SK-N-SH (cell line): ENCODE data around the gene ESD. TPM values are rescaled to one million over a fixed set of nuclear protein-coding genes. Genes with fewer than 3 reads are reported as not detected.

Experiments
- CTCF ChIA-PET: fragments of 300-600, 350-600 bp; formaldehyde crosslinking; extraction: SDS; loops from one replicate; lab custom pipeline; 2021; lab: Yijun Ruan, JAX
- POLR2A ChIA-PET: fragments of 350-600 bp; sonication (Branson Sonifier 250); formaldehyde crosslinking; extraction: SDS; loops from one replicate; lab custom pipeline; 2020; ENCODE audit warnings: antibody characterized with exemption, inconsistent platforms; lab: Yijun Ruan, JAX
- DNase-seq: peaks from one replicate; pipeline ENCODE4 v3.0.0; 2012
- H2AFZ ChIP-seq: fragments of 200-600 bp; sonication (generic); 2 replicates; pipeline ENCODE4 v1.8.1; 2016; ENCODE audit warnings: antibody characterized with exemption, mild to moderate bottlenecking, low read depth
- H3F3A ChIP-seq: fragments of 200-600 bp; sonication (generic); replicated peaks from 2 replicates; pipeline ENCODE3; 2016; ENCODE audit warnings: antibody characterized with exemption, mild to moderate bottlenecking; ENCODE audit not compliant: insufficient read depth
- H3K27ac ChIP-seq, 2 experiments: fragments of 200-500 bp in 1 of 2; fragments of 200-600 bp in 1 of 2; sonication (Bioruptor generic) in 1 of 2; sonication (generic), shearing (Covaris generic) in 1 of 2; 2 replicates each; pipeline versions ENCODE4 v1.5.1 to v1.6.1; 2014 to 2016; ENCODE audit warnings: low read depth in 2 of 2, inconsistent platforms in 1 of 2, low read length in 1 of 2, mild to moderate bottlenecking in 1 of 2, mixed read lengths in 1 of 2
- H3K27me3 ChIP-seq: fragments of 200-600 bp; sonication (generic), shearing (Covaris generic); 2 replicates; pipeline ENCODE4 v1.6.1; 2016; ENCODE audit warnings: mixed run types; ENCODE audit not compliant: insufficient read depth
- H3K36me3 ChIP-seq, 2 experiments: fragments of 200-500 bp in 1 of 2; fragments of 200-600 bp in 1 of 2; sonication (Bioruptor generic) in 1 of 2; sonication (generic) in 1 of 2; replicated peaks in 1 of 2; 2 replicates each; pipeline versions ENCODE3 to v1.5.1; 2014 to 2016; ENCODE audit warnings: low read length in 1 of 2, mild to moderate bottlenecking in 1 of 2; ENCODE audit not compliant: insufficient read depth in 2 of 2, control insufficient read depth in 1 of 2
- H3K4me1 ChIP-seq, 2 experiments: fragments of 200-500 bp in 1 of 2; fragments of 200-600 bp in 1 of 2; sonication (Bioruptor generic) in 1 of 2; sonication (generic), shearing (Covaris generic) in 1 of 2; 2 replicates each; pipeline versions ENCODE4 v1.5.1 to v1.6.1; 2014 to 2016; ENCODE audit warnings: low read depth in 1 of 2, low read length in 1 of 2, mixed run types in 1 of 2; ENCODE audit not compliant: insufficient read depth in 2 of 2, control insufficient read depth in 1 of 2
- H3K4me2 ChIP-seq: fragments of 200-600 bp; sonication (generic), shearing (Covaris generic); 2 replicates; pipeline ENCODE4 v1.6.1; 2017; ENCODE audit warnings: mixed run types
- H3K4me3 ChIP-seq, 2 experiments: fragments of 200-500 bp in 1 of 2; fragments of 200-600 bp in 1 of 2; sonication (Bioruptor generic) in 1 of 2; sonication (generic), shearing (Covaris generic) in 1 of 2; 2 replicates each; pipeline versions ENCODE4 v1.5.1 to v1.8.1; 2014 to 2016; ENCODE audit warnings: low read depth in 2 of 2, inconsistent platforms in 1 of 2, low read length in 1 of 2, mild to moderate bottlenecking in 1 of 2, mixed read lengths in 1 of 2, moderate library complexity in 1 of 2
- H3K79me2 ChIP-seq: fragments of 200-600 bp; sonication (generic); 2 replicates; pipeline ENCODE4 v1.8.1; 2017; ENCODE audit warnings: mild to moderate bottlenecking; ENCODE audit not compliant: insufficient read depth
- H3K9ac ChIP-seq: fragments of 200-600 bp; sonication (generic); 2 replicates; pipeline ENCODE4 v1.6.1; 2017; ENCODE audit warnings: mixed run types
- H3K9me2 ChIP-seq: fragments of 200-600 bp; sonication (generic); 2 replicates; pipeline ENCODE4 v1.6.1; 2017; ENCODE audit warnings: mixed run types
- H3K9me3 ChIP-seq: fragments of 200-600 bp; sonication (generic); 2 replicates; pipeline ENCODE4 v1.6.1; 2017; ENCODE audit warnings: mixed run types, mild to moderate bottlenecking, moderate library complexity
- H4K20me1 ChIP-seq: fragments of 200-600 bp; sonication (generic); 2 replicates; pipeline ENCODE4 v1.6.1; 2017; ENCODE audit warnings: mild to moderate bottlenecking, mixed run types; ENCODE audit not compliant: insufficient read depth
- CHD2 ChIP-seq: fragments of 150-350 bp; IDR thresholded peaks from 2 replicates; pipeline ENCODE4 v1.6.1; 2018; ENCODE audit warnings: low read length; ENCODE audit not compliant: partially characterized antibody
- CTCF ChIP-seq: fragments of 200-600 bp; sonication (generic); IDR thresholded peaks from 2 replicates; pipeline ENCODE4 v1.6.1; 2017; ENCODE audit warnings: antibody characterized with exemption, mild to moderate bottlenecking, moderate library complexity
- ELF1 ChIP-seq: IDR thresholded peaks from 2 replicates; pipeline ENCODE4 v1.4.0; 2012
- EP300 ChIP-seq, 2 experiments: IDR thresholded peaks; 2 replicates each; pipeline versions ENCODE4 v1.4.0 to v1.6.1; 2012; ENCODE audit warnings: borderline replicate concordance in 1 of 2, low read depth in 1 of 2, low read length in 1 of 2
- FOSL2 ChIP-seq: IDR thresholded peaks from 2 replicates; pipeline ENCODE4 v1.4.0; 2012; ENCODE audit warnings: low read depth, mild to moderate bottlenecking, moderate library complexity, borderline replicate concordance
- FOXJ3 ChIP-seq: sonication (generic); formaldehyde crosslinking; IDR thresholded peaks from 2 replicates; pipeline ENCODE4 v1.5.1; 2020; ENCODE audit warnings: mild to moderate bottlenecking, missing genetic modification reagents
- FOXM1 ChIP-seq: IDR thresholded peaks from 2 replicates; pipeline ENCODE4 v1.4.0; 2012; ENCODE audit warnings: low read depth, mild to moderate bottlenecking
- GABPA ChIP-seq: IDR thresholded peaks from 2 replicates; pipeline ENCODE4 v1.4.0; 2012; ENCODE audit warnings: low read depth, mild to moderate bottlenecking
- IRF3 ChIP-seq: fragments of 150-350 bp; IDR thresholded peaks from 2 replicates; pipeline ENCODE4 v1.6.1; 2016; ENCODE audit warnings: mild to moderate bottlenecking, low read depth, low read length
- JUND ChIP-seq: IDR thresholded peaks from 2 replicates; pipeline ENCODE4 v1.4.0; 2012
- MAX ChIP-seq: IDR thresholded peaks from 2 replicates; pipeline ENCODE4 v1.4.0; 2012; ENCODE audit warnings: low read depth
- MEF2A ChIP-seq: IDR thresholded peaks from 2 replicates; pipeline ENCODE4 v1.4.0; 2012; ENCODE audit warnings: low read depth, borderline replicate concordance
- NRF1 ChIP-seq: IDR thresholded peaks from 2 replicates; pipeline ENCODE4 v1.6.1; 2012; ENCODE audit warnings: low read depth, mild to moderate bottlenecking, low read length
- PBX3 ChIP-seq: IDR thresholded peaks from 2 replicates; pipeline ENCODE4; 2012
- RAD21 ChIP-seq: IDR thresholded peaks from 2 replicates; pipeline ENCODE4 v1.6.1; 2012; ENCODE audit warnings: mild to moderate bottlenecking, low read length
- RCOR1 ChIP-seq: fragments of 150-350 bp; IDR thresholded peaks from 2 replicates; pipeline ENCODE4 v1.6.1; 2017; ENCODE audit warnings: antibody characterized with exemption, low read length
- RXRA ChIP-seq: IDR thresholded peaks from 2 replicates; pipeline ENCODE4 v1.4.0; 2012; ENCODE audit warnings: low read depth, mild to moderate bottlenecking, borderline replicate concordance
- SMC3 ChIP-seq: IDR thresholded peaks from 2 replicates; pipeline ENCODE4 v1.6.1; 2012; ENCODE audit warnings: low read depth, low read length, improper control_type of control experiment
- TAF1 ChIP-seq: IDR thresholded peaks from 2 replicates; pipeline ENCODE4 v1.6.1; 2012; ENCODE audit warnings: low read depth, mild to moderate bottlenecking, low read length, moderate library complexity, borderline replicate concordance
- TCF12 ChIP-seq: IDR thresholded peaks from 2 replicates; pipeline ENCODE4 v1.4.0; 2012
- WGBS: methylation state at CpG from one replicate; pipeline ENCODE4 v1.1.6; 2017; ENCODE audit warnings: low lambda C conversion rate; 5-methylcytosine and 5-hydroxymethylcytosine counted together
- polyA plus RNA-seq, 3 experiments: library from polyadenylated mRNA; depleted of rRNA; stranded (reverse); fragments of >200 nt; gene quantifications; 2 replicates each; pipeline ENCODE4 v1.2.3, GENCODE V29; 2012

The ESD gene
- polyA plus RNA-seq, 1 of the 3 experiments (the other 2 are of a cell fraction), result 80.9 TPM

GRCh38 chr13:46759846-46760245 is 37.1 kb downstream of the ESD start:
- Histone ChIP-seq H3F3A (no peaks in the 10 kb centered on the region), H3K27ac (no peak overlapping the region), H3K4me2 (no peak overlapping the region), H3K4me1 (peaks cover 0 to 5% of the 10 kb centered on the region in 2 experiments; a peak in 1 of 4 replicates), H3K9me2 (no peaks in the 10 kb centered on the region), H4K20me1 (no peaks in the 10 kb centered on the region), H3K36me3 (no peaks in the 10 kb centered on the region), H3K9me3 (no peaks in the 10 kb centered on the region), H3K79me2 (no peaks in the 10 kb centered on the region), H3K4me3 (no peak overlapping the region), H3K9ac (no peak overlapping the region), H2AFZ (no peak overlapping the region), H3K27me3 (no peaks in the 10 kb centered on the region)
- POLR2A ChIA-PET, result no interaction called here
- TF ChIP-seq RAD21, result no peak
- CTCF ChIA-PET, result no interaction called here
- DNase-seq, result no peak
- WGBS, result 76% methylated on average over 2 of the region's 2 CpGs

- no peak for TF ChIP-seq ELF1
- TF ChIP-seq NRF1, result no peak
- no peak for TF ChIP-seq MAX
- no peak for TF ChIP-seq TCF12
- no peak for TF ChIP-seq FOXJ3 (CRISPR knock-in tag)
- TF ChIP-seq CTCF, result no peak
- no peak for TF ChIP-seq JUND
- Histone ChIP-seq H3K4me3 (no peak overlapping the region), H3K9ac (no peak overlapping the region), H3K4me1 (no peaks in the 10 kb centered on the region), H3K36me3 (peaks cover 0 to 3% of the 10 kb centered on the region in 2 experiments), H3K27me3 (no peaks in the 10 kb centered on the region), H3K79me2 (no peaks in the 10 kb centered on the region), H4K20me1 (no peaks in the 10 kb centered on the region), H3K9me3 (no peaks in the 10 kb centered on the region), H3F3A (peaks cover under 1% of the 10 kb centered on the region), H3K9me2 (no peaks in the 10 kb centered on the region), H3K4me2 (no peak overlapping the region), H2AFZ (no peak overlapping the region), H3K27ac (no peak overlapping the region)
- DNase-seq, result no peak
- WGBS, result 66% methylated on average over 3 of the region's 3 CpGs
- CTCF ChIA-PET, result no interaction called here
- POLR2A ChIA-PET, result no interaction called here
Measured at GRCh38 chr13:46757640-46758039, 39.3 kb downstream of the ESD start.

- H4K20me1 ChIP-seq, result no peaks in the 10 kb centered on the region
- POLR2A ChIA-PET, result no interaction called here
- no peak for TF ChIP-seq RXRA
- TF ChIP-seq SMC3, result no peak
- TF ChIP-seq ELF1, result no peak
- no peak for TF ChIP-seq MAX
- no peak for TF ChIP-seq NRF1
- no peak for TF ChIP-seq RCOR1
- TF ChIP-seq EP300 (IDR thresholded peaks at IDR 0.05; ENCODE audit: borderline replicate concordance in 1 of 2, low read depth in 1 of 2, low read length in 1 of 2), result no peak
- no peak for TF ChIP-seq IRF3
- TF ChIP-seq GABPA, result no peak
- no peak for TF ChIP-seq PBX3
- TF ChIP-seq TAF1, result no peak
- TF ChIP-seq TCF12, result no peak
- no peak for TF ChIP-seq MEF2A
- TF ChIP-seq FOXM1, result no peak
- no peak for TF ChIP-seq CHD2
- TF ChIP-seq FOSL2, result no peak
Measured at GRCh38 chr13:46756977-46757376, 40.0 kb downstream of the ESD start.

More at GRCh38 chr13:46756977-46757376, 40.0 kb downstream of the ESD start:
- H3K36me3 ChIP-seq, result peaks cover 3% of the 10 kb centered on the region in 2 experiments
- no peaks in the 10 kb centered on the region for H3K9me3 ChIP-seq
- no peaks in the 10 kb centered on the region for H3K79me2 ChIP-seq
- H3K4me1 ChIP-seq, result peaks cover 0 to 3% of the 10 kb centered on the region in 2 experiments; a peak in 2 of 4 replicates
- CTCF ChIA-PET, result no interaction called here
- H3K9ac ChIP-seq, result no peak overlapping the region
- H3K4me2 ChIP-seq, result no peak overlapping the region
- no peak overlapping the region for H3K27ac ChIP-seq
- WGBS, result 83% methylated on average over 4 of the region's 4 CpGs
- DNase-seq, result no peak
- no peaks in the 10 kb centered on the region for H3K9me2 ChIP-seq
- H3K27me3 ChIP-seq, result no peaks in the 10 kb centered on the region
- no peak overlapping the region for H3K4me3 ChIP-seq
- H2AFZ ChIP-seq, result no peak overlapping the region
- peaks cover 6% of the 10 kb centered on the region for H3F3A ChIP-seq
